Neural cell (in vitro differentiated cells): ENCODE measurements around the gene ESD.

Source experiments
- POLR2AphosphoS5 ChIP-seq: IDR thresholded peaks from 2 replicates; pipeline ENCODE4 v1.6.1; 2012
- TAF1 ChIP-seq: IDR thresholded peaks from 2 replicates; pipeline ENCODE4 v1.6.1; 2012; ENCODE audit warnings: low read depth
- TF ChIP-seq, protein P1 (sequence below): fragments of 450-650 bp; IDR thresholded peaks from 2 replicates; pipeline ENCODE4 v1.5.1; 2014; ENCODE audit warnings: antibody characterized with exemption, mild to moderate bottlenecking, moderate library complexity; ENCODE audit not compliant: poor library complexity, severe bottlenecking

DNA sequence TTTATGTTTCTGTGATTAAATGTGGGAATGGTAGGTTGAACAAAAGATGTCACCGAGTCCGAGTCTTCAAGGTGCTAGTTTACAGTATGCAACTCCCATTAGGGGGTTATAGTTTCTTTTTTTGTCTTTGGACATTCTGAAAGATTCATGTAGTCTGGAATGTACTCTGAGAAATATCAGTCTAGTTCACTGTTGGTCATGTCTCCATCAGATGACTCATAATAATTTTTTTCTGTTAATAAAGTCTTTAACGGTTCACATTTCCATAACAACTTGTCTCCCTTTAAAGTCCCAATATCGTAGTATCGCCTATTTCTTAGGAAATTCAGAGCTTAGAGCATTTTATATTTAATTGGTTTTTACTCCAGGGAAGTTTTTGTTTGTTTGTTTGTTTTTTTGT is 13.5 kb upstream of the ESD start:
- TF ChIP-seq, protein P1, sequence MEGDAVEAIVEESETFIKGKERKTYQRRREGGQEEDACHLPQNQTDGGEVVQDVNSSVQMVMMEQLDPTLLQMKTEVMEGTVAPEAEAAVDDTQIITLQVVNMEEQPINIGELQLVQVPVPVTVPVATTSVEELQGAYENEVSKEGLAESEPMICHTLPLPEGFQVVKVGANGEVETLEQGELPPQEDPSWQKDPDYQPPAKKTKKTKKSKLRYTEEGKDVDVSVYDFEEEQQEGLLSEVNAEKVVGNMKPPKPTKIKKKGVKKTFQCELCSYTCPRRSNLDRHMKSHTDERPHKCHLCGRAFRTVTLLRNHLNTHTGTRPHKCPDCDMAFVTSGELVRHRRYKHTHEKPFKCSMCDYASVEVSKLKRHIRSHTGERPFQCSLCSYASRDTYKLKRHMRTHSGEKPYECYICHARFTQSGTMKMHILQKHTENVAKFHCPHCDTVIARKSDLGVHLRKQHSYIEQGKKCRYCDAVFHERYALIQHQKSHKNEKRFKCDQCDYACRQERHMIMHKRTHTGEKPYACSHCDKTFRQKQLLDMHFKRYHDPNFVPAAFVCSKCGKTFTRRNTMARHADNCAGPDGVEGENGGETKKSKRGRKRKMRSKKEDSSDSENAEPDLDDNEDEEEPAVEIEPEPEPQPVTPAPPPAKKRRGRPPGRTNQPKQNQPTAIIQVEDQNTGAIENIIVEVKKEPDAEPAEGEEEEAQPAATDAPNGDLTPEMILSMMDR = no peak
- no peak for TF ChIP-seq POLR2AphosphoS5
- no peak for TF ChIP-seq TAF1
